B cell (primary cell): ENCODE data around the gene TSPAN5. TPM values are rescaled to one million over a fixed set of nuclear protein-coding genes. Genes with fewer than 3 reads are reported as not detected.
A peak's percentile ranks its signal among the peaks of the same experiment; 100 is the strongest.

Experiments used
- ATAC-seq: fragments of 200-7000 bp; cut with Tn5 transposase; one replicate; pipeline ENCODE4 v1.10.0; 2021; ENCODE audit warnings: low read depth, mild to moderate bottlenecking, moderate number of reproducible peaks, moderate library complexity
- CTCF ChIA-PET: fragments of 350-600 bp; sonication (Branson Sonifier 250); formaldehyde crosslinking; loops from one replicate; lab custom pipeline; 2021; ENCODE audit warnings: antibody characterized with exemption, inconsistent platforms; lab: Charles Lee
- POLR2A ChIA-PET: fragments of 350-600 bp; sonication (Branson Sonifier 250); formaldehyde crosslinking; loops from one replicate; lab custom pipeline; 2021; ENCODE audit warnings: antibody characterized with exemption; lab: Charles Lee
- DNase-seq: peaks from one replicate; pipeline ENCODE4 v3.0.0; 2013
- H2AFZ ChIP-seq: 2 replicates; pipeline ENCODE4 v1.6.1; 2012; ENCODE audit warnings: mild to moderate bottlenecking, low read depth, low read length; ENCODE audit not compliant: insufficient read depth, poor library complexity, severe bottlenecking
- H3K27ac ChIP-seq, 2 donors: 1 replicate in 1 of 2; 2 replicates in 1 of 2; pipeline ENCODE4 v1.5.1; 2012 to 2013; ENCODE audit warnings: low read length in 2 of 2, mild to moderate bottlenecking in 2 of 2, moderate library complexity in 1 of 2
- H3K27me3 ChIP-seq, 4 experiments: fragments of 200-600 bp in 1 of 4; sonication (generic) in 1 of 4; replicated peaks in 1 of 4; 1 replicate in 2 of 4; 2 replicates in 2 of 4; pipeline versions ENCODE4 v1.6.1 to v1.7.0; 2013 to 2016; ENCODE audit warnings: low read length in 3 of 4, mild to moderate bottlenecking in 2 of 4, mixed read lengths in 1 of 4, moderate library complexity in 1 of 4; ENCODE audit not compliant: insufficient read depth in 4 of 4, control insufficient read depth in 3 of 4; ENCODE audit errors: control extremely low read depth in 1 of 4
- H3K36me3 ChIP-seq, 2 experiments: replicated peaks in 1 of 2; 1 replicate in 1 of 2; 2 replicates in 1 of 2; pipeline versions ENCODE4 v1.6.1 to v1.7.1; 2013; ENCODE audit warnings: low read length in 1 of 2; ENCODE audit not compliant: insufficient read depth in 2 of 2, control insufficient read depth in 1 of 2; ENCODE audit errors: control extremely low read depth in 1 of 2, extremely low read depth in 1 of 2
- H3K4me1 ChIP-seq, 2 donors: fragments of 200-600 bp in 1 of 2; sonication (generic) in 1 of 2; 1 replicate in 1 of 2; 2 replicates in 1 of 2; pipeline versions ENCODE4 v1.5.1 to v1.6.1; 2013 to 2017; ENCODE audit warnings: low read length in 2 of 2; ENCODE audit not compliant: control insufficient read depth in 2 of 2, insufficient read depth in 2 of 2
- H3K4me2 ChIP-seq: replicated peaks from 2 replicates; pipeline ENCODE3; 2012; ENCODE audit warnings: mild to moderate bottlenecking, low read depth, low read length; ENCODE audit not compliant: poor library complexity, severe bottlenecking
- H3K4me3 ChIP-seq, 5 experiments: fragments of 200-600 bp in 1 of 5; sonication (generic) in 1 of 5; 1 replicate in 3 of 5; 2 replicates in 2 of 5; pipeline versions ENCODE4 v1.5.1 to v1.7.0; 2011 to 2016; ENCODE audit warnings: low read length in 4 of 5, mild to moderate bottlenecking in 4 of 5, low read depth in 2 of 5, control low read depth in 1 of 5, moderate library complexity in 1 of 5; ENCODE audit not compliant: insufficient read depth in 1 of 5; ENCODE audit errors: control extremely low read depth in 1 of 5, extremely low read depth in 1 of 5
- H3K79me2 ChIP-seq: fragments of 200-600 bp; sonication (generic); one replicate; pipeline ENCODE4 v1.6.0; 2016; ENCODE audit warnings: low read length; ENCODE audit not compliant: control insufficient read depth, insufficient read depth
- H3K9ac ChIP-seq: fragments of 200-600 bp; sonication (generic); 2 replicates; pipeline ENCODE4 v1.6.1; 2017; ENCODE audit warnings: mild to moderate bottlenecking, low read length, moderate library complexity
- H3K9me3 ChIP-seq, 3 donors: one replicate each; pipeline versions ENCODE4 v1.6.1 to v1.7.1; 2013; ENCODE audit warnings: low read length in 2 of 3; ENCODE audit not compliant: control insufficient read depth in 2 of 3, insufficient read depth in 1 of 3; ENCODE audit errors: control extremely low read depth in 1 of 3
- H4K20me1 ChIP-seq: 2 replicates; pipeline ENCODE4 v1.6.0; 2012; ENCODE audit warnings: mild to moderate bottlenecking, low read length; ENCODE audit not compliant: insufficient read depth, control insufficient read depth, poor library complexity, severe bottlenecking
- H3K27ac Mint-ChIP-seq: one replicate; pipeline ENCODE4 v1.8.0; 2021; ENCODE audit warnings: mixed read lengths
- H3K27me3 Mint-ChIP-seq: one replicate; pipeline ENCODE4 v1.8.0; 2021; ENCODE audit warnings: mixed read lengths
- H3K4me1 Mint-ChIP-seq: one replicate; pipeline ENCODE4 v1.8.0; 2021; ENCODE audit warnings: mixed read lengths
- H3K4me3 Mint-ChIP-seq: one replicate; pipeline ENCODE4 v1.8.0; 2021; ENCODE audit warnings: mixed read lengths
- H3K9me3 Mint-ChIP-seq: one replicate; pipeline ENCODE4 v1.8.0; 2022; ENCODE audit warnings: mixed read lengths; ENCODE audit not compliant: insufficient read depth
- EZH2 ChIP-seq: IDR thresholded peaks from 2 replicates; pipeline ENCODE4 v1.6.1; 2012; ENCODE audit warnings: borderline replicate concordance, low read depth, mild to moderate bottlenecking, moderate library complexity, low read length; ENCODE audit not compliant: insufficient read depth, poor library complexity, severe bottlenecking
- WGBS: methylation state at CpG from one replicate; pipeline ENCODE4 v1.1.5; 2013; ENCODE audit warnings: missing lambda C conversion rate; ENCODE audit not compliant: insufficient coverage; 5-methylcytosine and 5-hydroxymethylcytosine counted together
- intact Hi-C: fragments of 100-400 bp; cut with micrococcal nuclease; formaldehyde crosslinking; loops from one replicate; pipeline ENCODE4 v1.10.0; 2022
- polyA plus RNA-seq: library from polyadenylated mRNA; depleted of rRNA; stranded (reverse); fragments of >200 nt; gene quantifications from 2 replicates; pipeline ENCODE4 v1.2.3, GENCODE V29; 2012
- total RNA-seq, 2 donors: library from RNA; stranded (reverse); fragments of 120-200 nt in 1 of 2; gene quantifications; 1 replicate in 1 of 2; 2 replicates in 1 of 2; pipeline versions ENCODE4 v1.2.3 to v1.2.4, GENCODE V29; 2013 to 2022
- TF ChIP-seq, protein P1 (sequence below): fragments of 200-600 bp; IDR thresholded peaks from one replicate; pipeline ENCODE4 v1.8.0; 2022; ENCODE audit warnings: antibody characterized with exemption, mild to moderate bottlenecking

TSPAN5 gene
- total and polyA plus RNA-seq, 2 donors (not counting 1 experiment from before 2014, with no cell fraction given): 2.6 to 5.3 TPM

- CTCF ChIA-PET: no interaction called here
- H3K79me2 ChIP-seq: no peaks in the 10 kb centered on the region
These were observed 14.9 kb upstream of the TSPAN5 start for GRCh38 chr4:98673288-98673644.

DNA sequence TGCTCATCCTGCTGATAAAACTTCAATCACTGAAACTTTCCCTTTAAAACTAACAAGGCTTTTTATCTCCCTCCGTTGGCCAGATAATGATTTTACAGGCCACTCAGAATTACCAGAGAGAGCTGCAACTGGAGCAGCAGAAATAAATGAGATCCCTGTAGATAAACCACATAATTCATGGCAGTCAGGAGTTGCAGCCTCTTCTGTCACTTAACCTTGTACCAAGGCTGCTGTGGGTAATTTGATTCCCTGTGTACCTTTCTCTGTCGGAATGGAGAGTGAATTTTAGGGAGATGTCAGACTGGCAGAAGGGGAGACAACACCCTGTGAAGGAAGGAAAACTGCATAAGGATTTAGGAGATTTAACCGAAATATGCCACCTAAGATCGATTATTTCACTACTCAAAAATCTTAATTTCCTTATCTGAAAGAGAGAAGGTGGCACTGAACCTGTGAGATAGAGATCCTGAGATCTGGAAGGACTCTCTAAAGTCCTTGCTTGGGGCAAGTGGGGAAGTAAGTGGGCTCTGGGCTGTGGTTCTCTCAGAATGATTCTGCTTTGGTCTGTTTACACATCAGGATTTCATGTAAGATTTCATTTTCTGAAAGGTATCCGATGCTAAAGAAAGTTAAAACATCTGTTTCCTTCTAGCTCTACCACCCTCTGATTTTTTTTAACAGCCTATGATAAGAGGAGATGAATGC lies 14.3 kb upstream of the TSPAN5 start:
- no peaks in the 10 kb centered on the region for H3K9me3 ChIP-seq
- Mint-ChIP-seq H3K27me3 (peaks cover 37% of the 10 kb centered on the region), H3K27ac (peak overlapping the region; percentile 34), H3K4me3 (no peak overlapping the region), H3K4me1 (peaks cover 6% of the 10 kb centered on the region), H3K9me3 (no peaks in the 10 kb centered on the region)
- ChIA-PET POLR2A (no interaction called here), CTCF (no interaction called here)
- no peaks in the 10 kb centered on the region for H3K36me3 ChIP-seq
- no peaks in the 10 kb centered on the region for H3K27me3 ChIP-seq
- H3K4me3 ChIP-seq: peak overlapping the region in 1 of 5 experiments; percentile 16
- H3K27ac ChIP-seq: no peak overlapping the region
- no peak for TF ChIP-seq EZH2
- TF ChIP-seq, protein P1, sequence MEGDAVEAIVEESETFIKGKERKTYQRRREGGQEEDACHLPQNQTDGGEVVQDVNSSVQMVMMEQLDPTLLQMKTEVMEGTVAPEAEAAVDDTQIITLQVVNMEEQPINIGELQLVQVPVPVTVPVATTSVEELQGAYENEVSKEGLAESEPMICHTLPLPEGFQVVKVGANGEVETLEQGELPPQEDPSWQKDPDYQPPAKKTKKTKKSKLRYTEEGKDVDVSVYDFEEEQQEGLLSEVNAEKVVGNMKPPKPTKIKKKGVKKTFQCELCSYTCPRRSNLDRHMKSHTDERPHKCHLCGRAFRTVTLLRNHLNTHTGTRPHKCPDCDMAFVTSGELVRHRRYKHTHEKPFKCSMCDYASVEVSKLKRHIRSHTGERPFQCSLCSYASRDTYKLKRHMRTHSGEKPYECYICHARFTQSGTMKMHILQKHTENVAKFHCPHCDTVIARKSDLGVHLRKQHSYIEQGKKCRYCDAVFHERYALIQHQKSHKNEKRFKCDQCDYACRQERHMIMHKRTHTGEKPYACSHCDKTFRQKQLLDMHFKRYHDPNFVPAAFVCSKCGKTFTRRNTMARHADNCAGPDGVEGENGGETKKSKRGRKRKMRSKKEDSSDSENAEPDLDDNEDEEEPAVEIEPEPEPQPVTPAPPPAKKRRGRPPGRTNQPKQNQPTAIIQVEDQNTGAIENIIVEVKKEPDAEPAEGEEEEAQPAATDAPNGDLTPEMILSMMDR: no peak
- ATAC-seq (no peak), DNase-seq (no peak)
- peak overlapping the region; percentile 48 for H3K4me2 ChIP-seq
- H4K20me1 ChIP-seq: no peaks in the 10 kb centered on the region
- peak overlapping the region; percentile 66 for H2AFZ ChIP-seq
- intact Hi-C loops: no loop called here
- peaks cover 8 to 9% of the 10 kb centered on the region in 2 donors for H3K4me1 ChIP-seq
- 75% methylated on average over 1 of the region's 5 CpGs for WGBS
- peak overlapping the region; percentile 25 for H3K9ac ChIP-seq
- H3K79me2 ChIP-seq: no peaks in the 10 kb centered on the region

More at GRCh38 chr4:98673288-98673644, 14.9 kb upstream of the TSPAN5 start:
- no peak overlapping the region for H3K4me3 Mint-ChIP-seq
- Histone ChIP-seq H4K20me1 (no peaks in the 10 kb centered on the region), H3K4me1 (peaks cover 8 to 9% of the 10 kb centered on the region in 2 donors), H3K4me3 (peak overlapping the region in 1 of 5 experiments; percentile 16), H3K9ac (peak overlapping the region; percentile 25), H3K27ac (no peak overlapping the region), H3K27me3 (no peaks in the 10 kb centered on the region), H2AFZ (peak overlapping the region; percentile 66), H3K9me3 (no peaks in the 10 kb centered on the region), H3K4me2 (peak overlapping the region; percentile 48), H3K36me3 (no peaks in the 10 kb centered on the region)
- intact Hi-C loops: no loop called here
- H3K27ac Mint-ChIP-seq: peak overlapping the region; percentile 34
- POLR2A ChIA-PET: no interaction called here
- ATAC-seq (no peak), DNase-seq (peak; percentile 18)
- no CpG with 5 or more reads among the region's 4 CpGs for WGBS
- H3K4me1 Mint-ChIP-seq: peaks cover 6% of the 10 kb centered on the region
- H3K9me3 Mint-ChIP-seq: no peaks in the 10 kb centered on the region
- H3K27me3 Mint-ChIP-seq: peaks cover 39% of the 10 kb centered on the region
- TF ChIP-seq, protein P1: no peak
- TF ChIP-seq EZH2: no peak
